Aorta (tissue), 5 donors: Measurements from ENCODE around the gene RCL1. TPM values are rescaled to one million over a fixed set of nuclear protein-coding genes. Genes with fewer than 3 reads are reported as not detected.

Experiments used
- ATAC-seq: fragments of 200-7000 bp; cut with Tn5 transposase; one replicate; pipeline ENCODE4 v1.9.1; 2022; ENCODE audit warnings: moderate library complexity; ENCODE audit not compliant: low FRiP score
- DNase-seq, 2 donors: peaks; one replicate each; pipeline ENCODE4 v3.0.0-alpha.2; 2020
- H3K27ac ChIP-seq, 2 donors: one replicate each; pipeline ENCODE4 v1.5.1; 2013; ENCODE audit warnings: low read length in 2 of 2, mild to moderate bottlenecking in 2 of 2, moderate library complexity in 2 of 2, control low read depth in 1 of 2, inconsistent platforms in 1 of 2, low read depth in 1 of 2
- H3K27me3 ChIP-seq, 2 donors: one replicate each; pipeline ENCODE4 v1.6.1; 2013; ENCODE audit warnings: control low read depth in 1 of 2, low read length in 1 of 2, mild to moderate bottlenecking in 1 of 2, moderate library complexity in 1 of 2; ENCODE audit not compliant: insufficient read depth in 2 of 2, control insufficient read depth in 1 of 2
- H3K36me3 ChIP-seq, 2 donors: one replicate each; pipeline ENCODE4 v1.6.1; 2013; ENCODE audit warnings: control low read depth in 1 of 2, low read length in 1 of 2, mild to moderate bottlenecking in 1 of 2; ENCODE audit not compliant: insufficient read depth in 2 of 2, control insufficient read depth in 1 of 2
- H3K4me1 ChIP-seq, 2 donors: one replicate each; pipeline ENCODE4 v1.6.1; 2013; ENCODE audit warnings: low read length in 2 of 2, control low read depth in 1 of 2, mild to moderate bottlenecking in 1 of 2, moderate library complexity in 1 of 2; ENCODE audit not compliant: insufficient read depth in 2 of 2, control insufficient read depth in 1 of 2
- H3K4me3 ChIP-seq, 2 donors: one replicate each; pipeline ENCODE4 v1.5.1; 2013; ENCODE audit warnings: low read length in 2 of 2, control low read depth in 1 of 2, mild to moderate bottlenecking in 1 of 2
- H3K9me3 ChIP-seq: one replicate; pipeline ENCODE4 v1.6.1; 2013; ENCODE audit warnings: mild to moderate bottlenecking, low read length; ENCODE audit not compliant: control insufficient read depth
- WGBS, 2 donors: extraction: QIAGEN DNeasy Blood & Tissue Kit; methylation state at CpG; one replicate each; pipeline ENCODE4 v1.1.7; 2013; 5-methylcytosine and 5-hydroxymethylcytosine counted together
- intact Hi-C, 2 donors: fragments of 100-400 bp; cut with DNase I; formaldehyde crosslinking; loops; one replicate each; pipeline versions ENCODE4 v1.14.2 to v1.15.0; 2022
- polyA plus RNA-seq, 2 donors: library from polyadenylated mRNA; stranded (reverse); fragments of 200-250 nt; gene quantifications; one replicate each; pipeline ENCODE4 v1.2.3, GENCODE V29; 2013
- total RNA-seq, 2 donors: library from RNA; stranded (reverse); fragmentation: NEBNext Ultra II Directional; extraction: Animal tissue kit (Norgen Biotek cat#: 25700); gene quantifications; one replicate each; pipeline ENCODE4 v1.2.1, GENCODE V29; 2021
- donor health status: healthy with polysubstance abuse.
- donor health status: Bipolar disorder and iron deficiency.
- donor health status: DM: no; HTN: no; CAD: no.
- donor health status: DM: no; HTN: no; CAD: no.
- donor health status: DM: yes; HTN: yes; CAD: no.

The RCL1 gene
- total and polyA plus RNA-seq, 4 donors, result 10.8 to 41.9 (median 26.8) TPM

DNA sequence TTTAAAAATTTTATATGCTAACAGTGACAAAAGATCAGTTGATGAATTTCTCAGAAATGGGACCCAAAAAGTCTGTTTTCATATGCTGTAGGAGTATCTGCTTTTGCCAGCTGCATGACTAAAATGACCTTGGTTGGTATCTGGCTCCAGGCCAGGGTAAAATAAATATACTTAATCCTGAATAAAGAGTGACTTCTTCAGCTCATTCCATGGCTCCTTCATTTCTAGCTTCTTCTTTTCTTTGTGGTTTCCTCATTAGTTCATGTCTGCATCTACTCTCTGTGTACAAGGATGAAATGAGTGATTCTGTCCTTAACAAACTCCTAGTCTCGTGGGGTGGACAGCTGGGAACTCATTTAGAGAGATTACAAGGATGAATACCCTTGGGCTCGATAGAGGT lies 36.0 kb downstream of the RCL1 start:
- no peak overlapping the region for H3K27ac ChIP-seq
- H3K4me3 ChIP-seq, result no peak overlapping the region
- peaks cover 0 to 2% of the 10 kb centered on the region in 2 donors for H3K36me3 ChIP-seq
- no peaks in the 10 kb centered on the region for H3K27me3 ChIP-seq
- no peak for ATAC-seq
- intact Hi-C loops, result no loop called here
- peaks cover 7% of the 10 kb centered on the region in 2 donors for H3K4me1 ChIP-seq
- WGBS, 2 donors, result 74 to 81% methylated on average over 2 of the region's 2 CpGs
- DNase-seq, result no peak
- no peaks in the 10 kb centered on the region for H3K9me3 ChIP-seq

DNA sequence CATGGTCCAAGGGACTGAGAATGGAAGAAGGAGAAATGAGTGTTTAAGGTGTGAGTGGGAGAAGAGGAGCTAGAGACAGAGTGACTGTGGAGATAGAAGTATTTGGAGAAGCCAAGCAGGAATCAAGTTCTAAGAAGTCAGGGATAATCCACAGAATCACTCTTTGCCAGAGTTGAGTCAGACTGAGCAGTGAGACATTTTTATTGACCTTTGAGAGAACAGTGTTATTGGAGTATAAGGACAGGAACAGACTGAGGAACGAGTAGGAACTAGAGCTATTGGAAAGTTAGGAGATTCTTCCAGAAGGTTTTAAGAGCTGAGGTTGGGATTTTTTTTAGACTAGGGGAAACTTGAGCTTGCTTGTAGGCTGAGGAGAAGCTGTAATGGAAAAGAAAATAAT lies 37.2 kb downstream of the RCL1 start:
- 31 to 33% methylated on average over 1 of the region's 1 CpG for WGBS, 2 donors

DNA sequence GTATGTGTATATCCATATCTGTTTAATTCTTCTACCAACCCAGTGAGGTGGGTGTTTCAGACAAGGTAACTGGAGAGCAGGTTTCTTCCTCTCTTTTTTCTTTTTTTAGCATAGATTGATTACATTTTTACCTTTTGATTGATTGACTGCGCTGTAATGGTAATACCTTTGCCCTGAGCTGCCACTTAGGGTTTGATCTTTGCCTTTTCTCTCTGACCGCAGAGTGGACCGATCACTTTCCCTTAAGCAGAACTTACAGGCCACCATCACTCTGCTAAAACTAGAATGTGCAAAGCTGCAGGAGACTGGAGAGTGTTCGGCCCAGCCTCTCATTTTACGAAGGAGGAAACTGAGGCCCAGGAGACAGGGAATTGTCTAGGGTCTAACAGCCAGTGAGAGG lies 38.0 kb downstream of the RCL1 start:
- no peak for ATAC-seq
- no peak for DNase-seq
- H3K27ac ChIP-seq, result no peak overlapping the region
- peaks cover 6 to 7% of the 10 kb centered on the region in 2 donors for H3K4me1 ChIP-seq
- H3K27me3 ChIP-seq, result no peaks in the 10 kb centered on the region
- no peaks in the 10 kb centered on the region for H3K9me3 ChIP-seq
- peaks cover 0 to 2% of the 10 kb centered on the region in 2 donors for H3K36me3 ChIP-seq
- intact Hi-C loops, result loop anchor here in 1 of 2 donors (5.0 kb wide), 1 partner anchor 33 kb away; no protein-coding TSS in a partner anchor
- WGBS, 2 donors, result 78% methylated on average over 5 of the region's 5 CpGs
- H3K4me3 ChIP-seq, result no peak overlapping the region

More for the DNA sequence above, 37.2 kb downstream of the RCL1 start:
- Histone ChIP-seq H3K4me3 (no peak overlapping the region), H3K27me3 (no peaks in the 10 kb centered on the region), H3K4me1 (peaks cover 7% of the 10 kb centered on the region in 2 donors), H3K9me3 (no peaks in the 10 kb centered on the region), H3K27ac (no peak overlapping the region), H3K36me3 (peaks cover 0 to 2% of the 10 kb centered on the region in 2 donors)
- ATAC-seq (no peak), DNase-seq (no peak)
- intact Hi-C loops, result loop anchor here in 1 of 2 donors (5.0 kb wide), 1 partner anchor 33 kb away; no protein-coding TSS in a partner anchor

DNA sequence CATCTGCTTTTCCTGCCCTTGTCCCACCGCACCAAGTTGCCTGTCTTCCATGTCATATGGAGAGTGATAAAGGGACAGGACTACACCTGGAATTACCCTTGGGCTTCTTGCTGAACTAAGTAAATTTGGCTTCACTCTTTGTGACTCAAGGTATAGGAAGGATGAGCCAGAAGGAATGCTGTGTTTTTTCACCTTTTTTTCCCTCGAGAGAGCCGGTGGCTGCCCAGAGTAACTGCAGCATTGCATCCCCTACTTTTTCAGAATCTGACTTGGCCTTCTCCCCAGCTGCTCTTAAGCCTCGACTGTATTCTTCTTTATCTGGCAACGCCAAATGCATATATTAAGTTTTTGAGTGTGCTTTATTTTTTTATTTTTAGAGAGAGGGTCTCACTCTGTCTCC lies 38.4 kb downstream of the RCL1 start:
- ATAC-seq (no peak), DNase-seq (no peak)
- peaks cover 0 to 2% of the 10 kb centered on the region in 2 donors for H3K36me3 ChIP-seq
- H3K27ac ChIP-seq, result no peak overlapping the region
- H3K4me3 ChIP-seq, result no peak overlapping the region
- intact Hi-C loops, result loop anchor here in 1 of 2 donors (5.0 kb wide), 1 partner anchor 34 kb away; no protein-coding TSS in a partner anchor
- H3K27me3 ChIP-seq, result no peaks in the 10 kb centered on the region
- peaks cover 5 to 9% of the 10 kb centered on the region in 2 donors for H3K4me1 ChIP-seq
- WGBS, 2 donors, result 87 to 91% methylated on average over 5 of the region's 5 CpGs
- H3K9me3 ChIP-seq, result no peaks in the 10 kb centered on the region

DNA sequence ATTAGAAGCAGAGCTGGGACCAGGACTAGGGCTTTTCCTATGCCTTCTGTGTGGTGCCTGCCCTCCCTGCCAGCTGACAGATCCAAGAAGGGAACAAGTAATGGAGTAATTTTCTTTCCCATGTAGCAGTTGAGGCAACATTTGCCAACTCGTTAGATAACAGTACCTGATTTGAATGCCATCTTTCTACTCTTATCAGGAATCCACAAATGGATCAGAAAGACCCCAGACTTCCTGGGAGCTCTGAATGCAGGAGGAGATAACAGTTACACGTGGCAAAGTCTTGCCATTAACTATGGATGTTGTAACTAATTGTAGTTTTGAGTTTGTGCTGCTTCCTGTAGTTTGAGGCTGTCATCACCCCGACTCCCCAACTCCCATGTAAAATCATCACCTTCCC lies 39.2 kb downstream of the RCL1 start:
- WGBS, 2 donors, result 94 to 96% methylated on average over 3 of the region's 3 CpGs
- Histone ChIP-seq H3K9me3 (no peaks in the 10 kb centered on the region), H3K27me3 (no peaks in the 10 kb centered on the region), H3K4me1 (peaks cover 5 to 11% of the 10 kb centered on the region in 2 donors), H3K27ac (no peak overlapping the region), H3K4me3 (no peak overlapping the region), H3K36me3 (peaks cover 0 to 2% of the 10 kb centered on the region in 2 donors)
- DNase-seq (no peak), ATAC-seq (no peak)
- intact Hi-C loops, result loop anchor here in 1 of 2 donors (5.0 kb wide), 1 partner anchor 35 kb away; no protein-coding TSS in a partner anchor

DNA sequence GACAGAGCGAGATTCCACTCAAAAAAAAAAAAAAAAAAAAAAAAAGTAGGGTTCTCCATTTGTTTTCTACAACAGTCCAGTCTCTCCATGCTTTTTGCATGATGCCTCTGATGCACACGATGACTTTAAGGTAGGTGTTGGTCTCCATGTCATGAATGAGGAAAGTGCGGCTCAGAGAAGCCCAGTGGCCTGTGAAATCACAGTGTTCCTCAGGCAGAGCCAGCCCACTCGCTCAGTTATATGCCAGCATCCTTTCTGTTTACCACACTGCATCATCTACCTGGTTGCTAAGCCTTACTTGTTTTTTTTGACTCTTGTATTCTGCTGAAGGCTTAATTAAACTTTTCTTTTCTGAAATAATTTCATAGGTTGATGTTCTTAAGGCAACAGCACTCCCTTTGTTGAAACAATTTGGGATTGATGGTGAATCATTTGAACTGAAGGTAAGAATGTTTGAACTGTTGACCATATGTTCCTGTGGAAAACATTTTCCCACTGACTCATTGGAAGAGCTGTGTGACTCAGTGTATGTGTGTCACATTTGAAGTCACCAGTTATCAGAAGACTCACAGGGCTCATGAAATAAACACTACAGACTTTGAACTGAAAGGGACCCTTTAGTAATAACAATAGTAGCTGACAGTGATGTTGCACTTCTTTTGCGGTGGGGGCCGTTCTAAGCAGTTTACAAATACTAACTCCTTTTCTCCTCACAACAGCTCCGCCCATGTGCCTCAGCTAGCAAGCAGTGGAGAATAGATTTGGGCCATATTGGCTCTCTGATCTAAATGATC lies 40.2 kb downstream of the RCL1 start:
- H3K36me3 ChIP-seq, result peaks cover 0 to 2% of the 10 kb centered on the region in 2 donors
- intact Hi-C loops, result loop anchor here in 1 of 2 donors (5.0 kb wide), 1 partner anchor 36 kb away; no protein-coding TSS in a partner anchor
- H3K4me1 ChIP-seq, result peaks cover 5 to 10% of the 10 kb centered on the region in 2 donors
- ATAC-seq (no peak), DNase-seq (no peak)
- peak overlapping the region in 1 of 2 donors; percentile 17 for H3K27ac ChIP-seq
- no peaks in the 10 kb centered on the region for H3K9me3 ChIP-seq
- H3K4me3 ChIP-seq, result no peak overlapping the region
- WGBS, 2 donors, result 94 to 96% methylated on average over 6 to 7 of the region's 7 CpGs
- H3K27me3 ChIP-seq, result no peaks in the 10 kb centered on the region

DNA sequence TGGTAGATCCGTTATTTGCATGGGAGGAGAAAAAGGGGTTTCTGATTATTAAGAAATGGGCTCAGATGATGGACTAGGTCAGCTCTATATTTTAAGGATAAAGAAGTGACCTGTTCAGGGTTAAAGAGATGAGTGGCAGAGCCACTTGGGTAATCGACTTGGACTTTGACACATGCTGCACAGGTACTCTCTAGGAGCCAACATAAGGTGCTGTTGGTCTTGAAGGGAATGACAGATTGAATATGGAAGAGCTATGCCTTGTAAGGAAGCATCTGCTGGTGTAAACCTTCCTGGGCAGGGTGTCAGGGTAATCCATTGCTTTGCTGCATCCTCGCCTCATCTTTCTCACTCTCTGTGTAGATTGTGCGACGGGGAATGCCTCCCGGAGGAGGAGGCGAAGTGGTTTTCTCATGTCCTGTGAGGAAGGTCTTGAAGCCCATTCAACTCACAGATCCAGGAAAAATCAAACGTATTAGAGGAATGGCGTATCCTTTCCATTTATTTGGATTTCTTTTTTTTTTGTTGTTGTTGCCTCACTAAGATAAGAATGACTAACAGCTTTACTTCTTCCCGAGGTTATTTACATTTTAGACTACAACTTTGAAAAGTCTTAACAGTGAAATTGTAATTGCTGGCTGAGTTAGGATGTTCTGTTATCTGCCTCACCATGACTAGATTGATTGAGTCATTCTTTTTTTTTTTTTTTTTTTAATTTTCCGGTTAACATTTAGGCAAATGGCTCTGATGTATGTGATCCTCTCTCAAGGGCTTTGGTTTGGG lies 41.2 kb downstream of the RCL1 start:
- Histone ChIP-seq H3K27me3 (no peaks in the 10 kb centered on the region), H3K27ac (peak overlapping the region in 1 of 2 donors; percentile 17)
- WGBS, 2 donors, result 89 to 91% methylated on average over 11 of the region's 11 CpGs

DNA sequence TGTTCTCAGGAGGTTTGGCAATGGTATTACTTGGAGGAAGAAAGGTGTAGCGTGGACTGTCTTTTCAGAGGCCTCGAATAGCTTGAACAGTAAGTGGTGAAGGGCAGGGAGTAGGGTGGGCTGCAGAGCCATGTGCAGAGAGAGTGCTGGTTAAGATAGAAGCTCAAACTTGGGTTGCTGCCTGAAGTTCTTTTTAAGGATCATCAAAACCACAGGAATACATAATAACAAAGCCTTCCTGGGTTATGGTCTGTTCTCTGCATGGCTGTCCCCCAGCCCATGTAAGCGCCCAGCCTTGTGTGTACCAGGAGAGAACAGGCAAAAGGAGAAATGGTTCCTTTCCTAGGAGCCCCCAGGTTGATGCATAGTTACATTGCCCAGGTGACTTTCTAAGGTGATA lies 43.9 kb downstream of the RCL1 start:
- WGBS, 2 donors, result 97 to 98% methylated on average over 3 of the region's 3 CpGs
- ATAC-seq (no peak), DNase-seq (no peak)
- Histone ChIP-seq H3K9me3 (no peaks in the 10 kb centered on the region), H3K27me3 (no peaks in the 10 kb centered on the region), H3K4me3 (no peak overlapping the region), H3K36me3 (no peaks in the 10 kb centered on the region), H3K4me1 (peaks cover 0 to 8% of the 10 kb centered on the region in 2 donors), H3K27ac (peak overlapping the region; percentile 37 to 43)
- intact Hi-C loops, result no loop called here

More for the DNA sequence above, 41.2 kb downstream of the RCL1 start:
- intact Hi-C loops, result loop anchor here in 1 of 2 donors (5.0 kb wide), 1 partner anchor 37 kb away; no protein-coding TSS in a partner anchor
- H3K36me3 ChIP-seq, result peaks cover 0 to 2% of the 10 kb centered on the region in 2 donors
- ATAC-seq, result no peak
- H3K4me1 ChIP-seq, result peaks cover 2 to 12% of the 10 kb centered on the region in 2 donors
- H3K9me3 ChIP-seq, result no peaks in the 10 kb centered on the region
- DNase-seq, result no peak
- H3K4me3 ChIP-seq, result no peak overlapping the region
